NCI-H82 treated with DMSO at 0.1 percent for 48 hours (cell line): Measurements from ENCODE around the gene TGM5.

Experiments used
- DNase-seq: peaks from one replicate; lab custom pipeline; 2025; ENCODE audit not compliant: unreplicated experiment; lab: John Stamatoyannopoulos, UW

Gene TGM5

GRCh38 chr15:43196760-43197548 lies 69.8 kb downstream of the TGM5 start:
- DNase-seq = no peak

GRCh38 chr15:43194795-43195194 lies 71.9 kb downstream of the TGM5 start:
- no peak for DNase-seq

- no peak for DNase-seq
Measured at GRCh38 chr15:43193710-43194109, 73.0 kb downstream of the TGM5 start.

- DNase-seq = no peak
Measured at GRCh38 chr15:43190178-43190577, 76.5 kb downstream of the TGM5 start.

GRCh38 chr15:43189296-43189695 lies 77.4 kb downstream of the TGM5 start:
- no peak for DNase-seq

GRCh38 chr15:43187544-43188155 lies 79.1 kb downstream of the TGM5 start:
- no peak for DNase-seq

GRCh38 chr15:43186003-43186353 lies 80.8 kb downstream of the TGM5 start:
- no peak for DNase-seq

GRCh38 chr15:43185157-43186002 lies 81.3 kb downstream of the TGM5 start, which contains the start of gene CCNDBP1:
CCNDBP1 (plus strand) TSS chr15:43185403; CDS start chr15:43185499, 96 bp downstream.
- DNase-seq = peak; percentile 84

GRCh38 chr15:43184407-43185124 lies 82.2 kb downstream of the TGM5 start:
- DNase-seq = no peak

- DNase-seq = no peak
Measured at GRCh38 chr15:43183270-43183669, 83.5 kb downstream of the TGM5 start.
